ENCODE measurements around the gene EDDM3A.
"Not testable (repeated sequence)": the region's sequence is repeated elsewhere in the genome, so short reads cannot be mapped to it uniquely, and the experiment has no call there.

Gene EDDM3A

GRCh38 chr14:20732979-20733635, 12.6 kb upstream of the EDDM3A start:
- H4K20me1 ChIP-seq (ENCODE audit: control insufficient read depth, insufficient read depth, low read depth, low read length), result no peaks in the 10 kb centered on the region
- TF ChIP-seq EZH2phosphoT487 (IDR thresholded peaks at IDR 0.05; ENCODE audit: borderline replicate concordance, low read length) (no peak), CTCF (IDR thresholded peaks at IDR 0.05; ENCODE audit: low read depth, low read length, poor library complexity, severe bottlenecking) (no peak)

GRCh38 chr14:20733684-20734429, 11.8 kb upstream of the EDDM3A start:
- no peak overlapping the region for H3K4me2 ChIP-seq (ENCODE audit: low read length)
- no peaks in the 10 kb centered on the region for H3K4me1 ChIP-seq (ENCODE audit: control insufficient read depth, low read length)
- no peak overlapping the region for H3K27ac ChIP-seq (ENCODE audit: low read depth, low read length)
- H3K9me2 ChIP-seq (replicated peaks; ENCODE audit: control insufficient read depth, low read length), result no peaks in the 10 kb centered on the region
- H3K4me3 ChIP-seq (ENCODE audit: low read length), result no peak overlapping the region
- H3K9me3 ChIP-seq (ENCODE audit: control insufficient read depth, insufficient read depth, low read length), result no peaks in the 10 kb centered on the region
- H3F3A ChIP-seq (ENCODE audit: control insufficient read depth, insufficient read depth), result no peaks in the 10 kb centered on the region
- no peaks in the 10 kb centered on the region; the same call in 1 of the 2 replicates for H3K27me3 ChIP-seq (ENCODE audit: control insufficient read depth, low read length)
- no peak for TF ChIP-seq CTCF (IDR thresholded peaks at IDR 0.05; ENCODE audit: low read depth, low read length, poor library complexity, severe bottlenecking)
- TF ChIP-seq EZH2phosphoT487 (IDR thresholded peaks at IDR 0.05; ENCODE audit: borderline replicate concordance, low read length), result no peak
- H3K36me3 ChIP-seq (ENCODE audit: control insufficient read depth, low read length), result no peaks in the 10 kb centered on the region
- H3K79me2 ChIP-seq (ENCODE audit: control insufficient read depth, low read length), result no peaks in the 10 kb centered on the region
- no peaks in the 10 kb centered on the region for H4K20me1 ChIP-seq (ENCODE audit: control insufficient read depth, insufficient read depth, low read depth, low read length)

More at GRCh38 chr14:20732979-20733635, 12.6 kb upstream of the EDDM3A start:
- Histone ChIP-seq H3K9me2 (replicated peaks; ENCODE audit: control insufficient read depth, low read length) (no peaks in the 10 kb centered on the region), H3K4me2 (ENCODE audit: low read length) (no peak overlapping the region), H3K79me2 (ENCODE audit: control insufficient read depth, low read length) (no peaks in the 10 kb centered on the region), H3K27ac (ENCODE audit: low read depth, low read length) (no peak overlapping the region), H3K9me3 (ENCODE audit: control insufficient read depth, insufficient read depth, low read length) (no peaks in the 10 kb centered on the region), H3K4me1 (ENCODE audit: control insufficient read depth, low read length) (no peaks in the 10 kb centered on the region), H3F3A (ENCODE audit: control insufficient read depth, insufficient read depth) (no peaks in the 10 kb centered on the region), H3K36me3 (ENCODE audit: control insufficient read depth, low read length) (no peaks in the 10 kb centered on the region), H3K27me3 (ENCODE audit: control insufficient read depth, low read length) (no peaks in the 10 kb centered on the region; the same call in 1 of the 2 replicates), H3K4me3 (ENCODE audit: low read length) (no peak overlapping the region)

- Histone ChIP-seq H3K4me2 (ENCODE audit: low read length) (no peak overlapping the region), H3K27me3 (ENCODE audit: control insufficient read depth, low read length) (no peaks in the 10 kb centered on the region; the same call in 1 of the 2 replicates), H3K27ac (ENCODE audit: low read depth, low read length) (no peak overlapping the region), H3K79me2 (ENCODE audit: control insufficient read depth, low read length) (no peaks in the 10 kb centered on the region), H3K4me1 (ENCODE audit: control insufficient read depth, low read length) (no peaks in the 10 kb centered on the region), H3K9me3 (ENCODE audit: control insufficient read depth, insufficient read depth, low read length) (no peaks in the 10 kb centered on the region), H3K9me2 (replicated peaks; ENCODE audit: control insufficient read depth, low read length) (no peaks in the 10 kb centered on the region), H3K36me3 (ENCODE audit: control insufficient read depth, low read length) (no peaks in the 10 kb centered on the region), H4K20me1 (ENCODE audit: control insufficient read depth, insufficient read depth, low read depth, low read length) (no peaks in the 10 kb centered on the region), H3F3A (ENCODE audit: control insufficient read depth, insufficient read depth) (no peaks in the 10 kb centered on the region), H3K4me3 (ENCODE audit: low read length) (no peak overlapping the region)
- TF ChIP-seq EZH2phosphoT487 (IDR thresholded peaks at IDR 0.05; ENCODE audit: borderline replicate concordance, low read length) (no peak), CTCF (IDR thresholded peaks at IDR 0.05; ENCODE audit: low read depth, low read length, poor library complexity, severe bottlenecking) (no peak)
Measured at GRCh38 chr14:20734430-20734806, 11.3 kb upstream of the EDDM3A start.

- not testable (repeated sequence) for H3K4me3 ChIP-seq (ENCODE audit: low read length); H3F3A ChIP-seq (ENCODE audit: control insufficient read depth, insufficient read depth); H3K27ac ChIP-seq (ENCODE audit: low read depth, low read length); H3K27me3 ChIP-seq (ENCODE audit: control insufficient read depth, low read length); H3K9me3 ChIP-seq (ENCODE audit: control insufficient read depth, insufficient read depth, low read length); H3K79me2 ChIP-seq (ENCODE audit: control insufficient read depth, low read length); H3K4me2 ChIP-seq (ENCODE audit: low read length); H4K20me1 ChIP-seq (ENCODE audit: control insufficient read depth, insufficient read depth, low read depth, low read length); H3K36me3 ChIP-seq (ENCODE audit: control insufficient read depth, low read length); H3K9me2 ChIP-seq (replicated peaks; ENCODE audit: control insufficient read depth, low read length); H3K4me1 ChIP-seq (ENCODE audit: control insufficient read depth, low read length)
Measured at GRCh38 chr14:20738292-20738691, 7.4 kb upstream of the EDDM3A start.
